ENCODE measurements around the gene AGMAT. TPM values are rescaled to one million over a fixed set of nuclear protein-coding genes. Genes with fewer than 3 reads are reported as not detected.
A peak's percentile ranks its signal among the peaks of the same experiment; 100 is the strongest.

AGMAT gene
- total RNA-seq, 4 donors from 2014 or later, result 0.27 to 1.7 (median 0.59) TPM

DNA sequence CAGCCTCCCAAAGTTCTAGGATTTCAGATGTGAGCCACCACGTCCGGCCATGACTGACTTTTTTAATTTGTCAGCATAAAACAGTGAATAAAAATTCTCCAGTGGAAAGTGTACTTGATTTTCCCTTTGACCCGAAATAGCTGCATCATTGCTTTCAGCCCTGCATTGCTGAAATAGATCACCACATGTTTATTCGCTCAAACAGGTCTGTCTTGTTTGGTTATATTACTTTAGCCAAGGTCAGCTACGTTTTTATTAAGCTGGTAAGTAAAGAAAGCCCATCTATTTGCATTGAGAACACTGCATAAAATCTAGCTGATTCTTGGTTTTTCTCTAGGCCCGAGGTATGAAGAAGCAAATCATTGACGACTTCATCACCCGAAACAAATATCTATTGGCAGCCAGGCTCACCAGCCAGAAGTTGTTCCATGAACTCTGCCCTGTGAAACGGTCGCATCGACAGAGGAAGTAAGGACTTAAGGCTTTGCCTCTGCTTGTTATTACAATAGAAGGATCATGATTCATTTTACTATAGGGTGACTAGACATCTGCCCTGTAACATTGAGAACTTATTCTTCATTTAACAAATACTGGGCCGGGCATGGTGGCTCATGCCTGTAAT, 25.6 kb downstream of the AGMAT start:
- WGBS, 2 donors, result 45 to 47% methylated on average over 12 of the region's 12 CpGs
- H3K27me3 ChIP-seq, result no peaks in the 10 kb centered on the region
- no peaks in the 10 kb centered on the region for H3K9me3 ChIP-seq
- peak overlapping the region; percentile 40 to 87 (median 75) for H3K27ac ChIP-seq
- intact Hi-C loops (cut with DNase I), result no loop called here
- H3K36me3 ChIP-seq, result peaks cover 0 to 67% (median 20%) of the 10 kb centered on the region in 3 donors
- DNase-seq, result no peak
- H3K4me3 ChIP-seq, result no peak overlapping the region
- no peak for TF ChIP-seq POLR2A (IDR thresholded peaks at IDR 0.05)
- TF ChIP-seq, protein P1, sequence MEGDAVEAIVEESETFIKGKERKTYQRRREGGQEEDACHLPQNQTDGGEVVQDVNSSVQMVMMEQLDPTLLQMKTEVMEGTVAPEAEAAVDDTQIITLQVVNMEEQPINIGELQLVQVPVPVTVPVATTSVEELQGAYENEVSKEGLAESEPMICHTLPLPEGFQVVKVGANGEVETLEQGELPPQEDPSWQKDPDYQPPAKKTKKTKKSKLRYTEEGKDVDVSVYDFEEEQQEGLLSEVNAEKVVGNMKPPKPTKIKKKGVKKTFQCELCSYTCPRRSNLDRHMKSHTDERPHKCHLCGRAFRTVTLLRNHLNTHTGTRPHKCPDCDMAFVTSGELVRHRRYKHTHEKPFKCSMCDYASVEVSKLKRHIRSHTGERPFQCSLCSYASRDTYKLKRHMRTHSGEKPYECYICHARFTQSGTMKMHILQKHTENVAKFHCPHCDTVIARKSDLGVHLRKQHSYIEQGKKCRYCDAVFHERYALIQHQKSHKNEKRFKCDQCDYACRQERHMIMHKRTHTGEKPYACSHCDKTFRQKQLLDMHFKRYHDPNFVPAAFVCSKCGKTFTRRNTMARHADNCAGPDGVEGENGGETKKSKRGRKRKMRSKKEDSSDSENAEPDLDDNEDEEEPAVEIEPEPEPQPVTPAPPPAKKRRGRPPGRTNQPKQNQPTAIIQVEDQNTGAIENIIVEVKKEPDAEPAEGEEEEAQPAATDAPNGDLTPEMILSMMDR (IDR thresholded peaks at IDR 0.05), result no peak
- peaks cover 0 to 25% (median 0%) of the 10 kb centered on the region in 3 donors for H3K4me1 ChIP-seq

DNA sequence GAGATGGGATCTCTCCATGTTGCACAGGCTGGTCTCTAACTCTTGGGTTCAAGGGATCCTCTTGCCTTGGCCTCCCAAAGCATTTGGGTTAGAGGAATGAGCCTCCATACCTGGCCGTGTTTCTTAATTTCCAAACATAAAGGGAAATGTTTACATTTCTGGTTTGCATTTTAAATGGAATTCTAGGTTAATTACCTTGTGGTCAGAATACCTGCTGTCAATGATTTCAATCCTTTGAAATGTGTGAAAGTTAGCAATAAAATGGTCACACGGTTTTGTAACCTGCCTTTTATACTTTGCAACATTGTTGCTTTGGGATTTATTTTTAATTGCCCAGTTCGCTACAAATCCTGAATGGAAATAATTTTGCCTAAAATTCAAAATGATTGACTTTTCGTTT, 26.3 kb downstream of the AGMAT start:
- H3K27ac ChIP-seq, result peak overlapping the region in 3 of 4 donors; percentile 71 to 87 (median 79)
- WGBS, 2 donors, result 82 to 86% methylated on average over 4 of the region's 4 CpGs
- no peak for TF ChIP-seq POLR2A (IDR thresholded peaks at IDR 0.05)
- TF ChIP-seq, protein P1 (IDR thresholded peaks at IDR 0.05), result no peak
- no peaks in the 10 kb centered on the region for H3K27me3 ChIP-seq
- H3K9me3 ChIP-seq, result no peaks in the 10 kb centered on the region
- intact Hi-C loops (cut with DNase I), result no loop called here
- DNase-seq, result no peak
- H3K4me1 ChIP-seq, result peaks cover 0 to 25% (median 0%) of the 10 kb centered on the region in 3 donors
- H3K4me3 ChIP-seq, result no peak overlapping the region
- H3K36me3 ChIP-seq, result peaks cover 0 to 59% (median 15%) of the 10 kb centered on the region in 3 donors

DNA sequence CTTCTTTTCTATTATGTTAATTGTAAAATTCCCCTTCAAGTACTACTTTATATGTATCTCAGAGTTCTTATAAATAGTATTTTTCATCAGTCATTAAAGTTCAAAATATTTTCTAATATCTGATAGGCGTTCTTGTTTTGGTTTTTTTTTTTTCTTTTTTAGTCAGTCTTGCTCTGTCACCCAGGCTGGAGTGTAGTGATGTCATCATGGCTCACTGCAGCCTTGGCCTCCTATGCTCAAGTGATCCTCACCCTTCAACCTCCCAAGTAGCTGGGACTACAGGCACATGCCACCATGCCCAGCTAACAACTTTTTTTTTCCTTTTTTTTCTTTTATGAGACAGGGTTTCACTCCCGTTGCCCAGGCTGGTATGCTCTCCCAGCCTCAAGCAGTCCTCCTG, 27.3 kb downstream of the AGMAT start:
- no peak for DNase-seq
- Histone ChIP-seq H3K27me3 (no peaks in the 10 kb centered on the region), H3K9me3 (no peaks in the 10 kb centered on the region), H3K36me3 (peaks cover 0 to 50% (median 13%) of the 10 kb centered on the region in 3 donors), H3K4me1 (peaks cover 0 to 25% (median 0%) of the 10 kb centered on the region in 3 donors), H3K27ac (peak overlapping the region in 1 of 4 donors; percentile 79), H3K4me3 (no peak overlapping the region)
- TF ChIP-seq, protein P1 (IDR thresholded peaks at IDR 0.05), result no peak
- TF ChIP-seq POLR2A (IDR thresholded peaks at IDR 0.05), result no peak
- 83 to 85% methylated on average over 2 of the region's 2 CpGs for WGBS, 2 donors
- intact Hi-C loops (cut with DNase I), result no loop called here

DNA sequence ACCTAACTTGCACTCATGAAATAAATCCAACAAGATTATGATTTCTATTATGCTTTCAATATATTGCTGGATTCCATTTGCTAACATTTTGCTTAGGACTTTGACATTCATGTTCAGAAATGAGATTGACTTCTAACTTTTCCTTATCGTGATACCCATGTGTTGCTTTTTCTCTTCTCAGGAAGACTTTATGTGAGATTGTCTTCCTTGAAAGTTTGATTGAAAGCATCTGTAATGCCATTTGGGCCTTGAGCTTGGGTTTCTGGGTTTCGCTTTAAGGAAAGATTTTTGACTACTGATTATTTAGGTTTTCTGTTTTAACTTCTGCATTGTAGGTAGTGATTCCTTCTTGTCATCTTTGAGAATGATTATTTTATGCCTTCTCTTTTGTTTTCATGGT, 27.8 kb downstream of the AGMAT start:
- peak overlapping the region in 2 of 4 donors; percentile 13 to 79 for H3K27ac ChIP-seq
- no peak for TF ChIP-seq POLR2A (IDR thresholded peaks at IDR 0.05)
- TF ChIP-seq, protein P1 (IDR thresholded peaks at IDR 0.05), result no peak
- WGBS, 2 donors, result 87 to 88% methylated on average over 2 of the region's 2 CpGs
- no peaks in the 10 kb centered on the region for H3K27me3 ChIP-seq
- H3K9me3 ChIP-seq, result no peaks in the 10 kb centered on the region
- no peak overlapping the region for H3K4me3 ChIP-seq
- peaks cover 0 to 48% (median 9%) of the 10 kb centered on the region in 3 donors for H3K36me3 ChIP-seq
- intact Hi-C loops (cut with DNase I), result no loop called here
- DNase-seq, result no peak
- H3K4me1 ChIP-seq, result peaks cover 0 to 25% (median 0%) of the 10 kb centered on the region in 3 donors

DNA sequence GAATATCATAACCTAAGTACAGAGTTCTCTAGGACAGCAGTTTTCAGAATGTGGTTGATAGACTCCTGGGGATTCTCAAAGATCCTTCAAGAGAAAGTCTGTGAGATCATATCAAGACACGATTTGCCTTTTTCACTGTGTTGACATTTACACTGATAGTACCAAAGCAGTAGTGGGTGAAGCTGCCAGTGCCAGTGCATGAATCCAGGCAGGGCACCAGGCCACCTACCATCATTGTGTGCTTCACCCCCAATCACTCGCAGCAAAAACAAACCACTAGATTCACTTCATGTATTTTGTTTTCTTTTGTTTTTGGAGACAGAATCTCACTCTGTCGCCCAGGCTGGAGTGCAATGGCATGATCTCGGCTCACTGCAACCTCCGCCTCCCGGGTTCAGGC, 34.3 kb downstream of the AGMAT start:
- WGBS, 2 donors, result 79 to 86% methylated on average over 6 of the region's 6 CpGs
- intact Hi-C loops (cut with DNase I), result no loop called here
- Histone ChIP-seq H3K9me3 (no peaks in the 10 kb centered on the region), H3K36me3 (peaks cover 7 to 75% (median 10%) of the 10 kb centered on the region in 3 donors), H3K4me1 (no peaks in the 10 kb centered on the region), H3K4me3 (no peak overlapping the region), H3K27ac (no peak overlapping the region), H3K27me3 (no peaks in the 10 kb centered on the region)
- TF ChIP-seq, protein P1 (IDR thresholded peaks at IDR 0.05), result no peak
- TF ChIP-seq POLR2A (IDR thresholded peaks at IDR 0.05), result no peak
- no peak for DNase-seq

All from esophagus squamous epithelium (tissue), 5 donors.